ENCODE measurements around the gene ZNF474. TPM values are rescaled to one million over a fixed set of nuclear protein-coding genes. Genes with fewer than 3 reads are reported as not detected.

Gene ZNF474
- total and polyA plus RNA-seq, 4 donors = 0.94 to 8.9 (median 5.2) TPM

DNA sequence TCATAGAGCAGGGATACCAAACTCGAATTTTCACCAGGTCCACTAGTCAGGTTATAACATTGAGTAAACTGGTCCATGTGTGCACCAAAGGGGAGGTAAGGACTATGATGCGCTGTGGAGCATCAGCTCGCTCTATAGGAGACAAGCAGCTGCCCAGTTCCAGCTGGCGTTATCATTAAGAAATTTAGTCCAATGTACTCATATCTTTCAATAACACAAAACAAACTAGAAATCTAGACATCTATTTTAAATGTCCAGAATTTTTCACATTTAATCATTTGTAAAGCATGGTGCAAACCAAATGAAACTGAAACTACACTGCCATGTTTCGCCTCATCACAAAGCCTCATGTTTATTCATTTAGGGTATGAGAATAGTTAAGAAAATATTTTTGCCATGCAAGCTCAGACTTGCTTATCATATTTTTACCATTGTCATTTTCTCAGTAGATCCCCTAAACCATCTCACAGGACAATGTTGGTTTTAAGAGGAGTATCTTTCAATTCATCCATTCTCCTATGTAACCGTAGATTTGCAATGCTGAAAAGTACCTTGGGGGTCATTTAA, 50.9 kb downstream of the ZNF474 start:
- peaks cover 3 to 22% (median 8%) of the 10 kb centered on the region in 5 donors for H3K4me1 ChIP-seq (ENCODE audit: control insufficient read depth in 5 of 5, insufficient read depth in 5 of 5, low read length in 5 of 5)
- H3K9me3 ChIP-seq (ENCODE audit: control insufficient read depth in 4 of 4, insufficient read depth in 3 of 4, low read length in 3 of 4) = no peaks in the 10 kb centered on the region
- 93 to 94% methylated on average over 6 of the region's 6 CpGs for WGBS, 2 donors
- H3K27me3 ChIP-seq (ENCODE audit: control insufficient read depth in 3 of 3, insufficient read depth in 3 of 3, low read length in 2 of 3) = no peaks in the 10 kb centered on the region
- H3K9ac ChIP-seq (ENCODE audit: insufficient read depth in 1 of 2, low read length in 2 of 2) = no peak overlapping the region
- H3K4me3 ChIP-seq = no peak overlapping the region
- TF ChIP-seq, protein P1, sequence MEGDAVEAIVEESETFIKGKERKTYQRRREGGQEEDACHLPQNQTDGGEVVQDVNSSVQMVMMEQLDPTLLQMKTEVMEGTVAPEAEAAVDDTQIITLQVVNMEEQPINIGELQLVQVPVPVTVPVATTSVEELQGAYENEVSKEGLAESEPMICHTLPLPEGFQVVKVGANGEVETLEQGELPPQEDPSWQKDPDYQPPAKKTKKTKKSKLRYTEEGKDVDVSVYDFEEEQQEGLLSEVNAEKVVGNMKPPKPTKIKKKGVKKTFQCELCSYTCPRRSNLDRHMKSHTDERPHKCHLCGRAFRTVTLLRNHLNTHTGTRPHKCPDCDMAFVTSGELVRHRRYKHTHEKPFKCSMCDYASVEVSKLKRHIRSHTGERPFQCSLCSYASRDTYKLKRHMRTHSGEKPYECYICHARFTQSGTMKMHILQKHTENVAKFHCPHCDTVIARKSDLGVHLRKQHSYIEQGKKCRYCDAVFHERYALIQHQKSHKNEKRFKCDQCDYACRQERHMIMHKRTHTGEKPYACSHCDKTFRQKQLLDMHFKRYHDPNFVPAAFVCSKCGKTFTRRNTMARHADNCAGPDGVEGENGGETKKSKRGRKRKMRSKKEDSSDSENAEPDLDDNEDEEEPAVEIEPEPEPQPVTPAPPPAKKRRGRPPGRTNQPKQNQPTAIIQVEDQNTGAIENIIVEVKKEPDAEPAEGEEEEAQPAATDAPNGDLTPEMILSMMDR (IDR thresholded peaks at IDR 0.05; ENCODE audit: control extremely low read depth, extremely low read depth) = no peak
- no peaks in the 10 kb centered on the region for H3K36me3 ChIP-seq (ENCODE audit: control insufficient read depth in 4 of 4, insufficient read depth in 4 of 4, low read length in 4 of 4)
- DNase-seq = no peak
- ATAC-seq (ENCODE audit: insufficient read depth, low FRiP score) = no peak
- H3K27ac ChIP-seq (ENCODE audit: low read depth in 1 of 2, low read length in 1 of 2) = no peak overlapping the region

DNA sequence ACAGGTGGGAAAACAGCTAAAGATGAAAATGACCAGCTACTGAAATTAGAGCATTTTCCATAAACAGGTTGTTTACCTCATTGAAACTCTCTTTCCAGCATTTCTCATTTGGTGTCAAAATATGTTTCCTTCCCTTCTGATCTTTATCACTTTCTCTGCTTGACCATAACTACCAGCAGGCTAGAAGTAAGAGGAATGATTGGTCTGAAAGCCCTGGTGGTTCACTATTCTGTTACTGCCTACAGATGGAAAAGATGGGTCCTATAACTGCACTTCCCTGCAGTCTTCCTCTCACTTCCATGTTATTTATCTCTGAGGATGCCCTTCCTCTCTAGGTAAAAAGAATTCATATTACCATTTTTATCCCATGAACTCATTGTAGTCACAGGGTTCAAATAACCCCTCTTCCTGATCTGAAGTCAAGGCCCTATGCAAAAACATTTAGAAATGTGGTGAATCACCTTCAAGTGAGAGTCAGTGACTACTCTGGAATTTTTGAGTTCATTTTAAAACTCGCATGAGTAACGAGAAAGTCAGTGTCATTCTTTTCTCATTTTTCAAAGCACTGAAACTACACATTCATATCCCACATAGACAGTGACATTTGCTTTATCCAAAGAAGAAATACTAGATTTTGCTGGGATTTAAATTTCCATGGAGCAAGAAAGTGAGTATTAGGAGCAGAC, 51.7 kb downstream of the ZNF474 start:
- Histone ChIP-seq H3K9ac (ENCODE audit: insufficient read depth in 1 of 2, low read length in 2 of 2) (no peak overlapping the region), H3K4me1 (ENCODE audit: control insufficient read depth in 5 of 5, insufficient read depth in 5 of 5, low read length in 5 of 5) (peaks cover 3 to 22% (median 8%) of the 10 kb centered on the region in 5 donors), H3K27ac (ENCODE audit: low read depth in 1 of 2, low read length in 1 of 2) (no peak overlapping the region), H3K27me3 (ENCODE audit: control insufficient read depth in 3 of 3, insufficient read depth in 3 of 3, low read length in 2 of 3) (no peaks in the 10 kb centered on the region), H3K4me3 (no peak overlapping the region), H3K9me3 (ENCODE audit: control insufficient read depth in 4 of 4, insufficient read depth in 3 of 4, low read length in 3 of 4) (no peaks in the 10 kb centered on the region), H3K36me3 (ENCODE audit: control insufficient read depth in 4 of 4, insufficient read depth in 4 of 4, low read length in 4 of 4) (no peaks in the 10 kb centered on the region)
- TF ChIP-seq, protein P1 (IDR thresholded peaks at IDR 0.05; ENCODE audit: control extremely low read depth, extremely low read depth) = no peak
- DNase-seq (no peak), ATAC-seq (ENCODE audit: insufficient read depth, low FRiP score) (no peak)
- WGBS, 2 donors = 81 to 89% methylated on average over 2 of the region's 2 CpGs

DNA sequence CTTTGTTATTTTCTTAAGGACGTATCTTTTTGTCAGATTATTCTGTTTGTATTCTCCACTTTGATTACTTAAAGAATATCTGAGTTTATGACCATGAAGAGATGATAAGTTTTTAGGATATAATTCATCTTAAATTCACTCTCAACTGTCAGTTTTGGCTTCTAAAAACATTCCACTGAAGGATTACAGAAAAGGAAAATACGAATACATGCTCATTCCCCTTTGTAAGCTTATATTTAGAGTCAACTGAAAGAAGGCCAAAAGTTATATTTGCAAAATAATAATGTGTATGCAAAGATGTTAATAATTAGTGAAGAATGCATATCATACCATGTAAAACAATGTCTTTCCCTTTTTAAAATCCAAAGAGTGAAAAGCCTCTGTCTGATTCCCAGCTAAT, 52.5 kb downstream of the ZNF474 start:
- Histone ChIP-seq H3K27ac (ENCODE audit: low read depth in 1 of 2, low read length in 1 of 2) (no peak overlapping the region), H3K4me3 (no peak overlapping the region), H3K9ac (ENCODE audit: insufficient read depth in 1 of 2, low read length in 2 of 2) (no peak overlapping the region), H3K4me1 (ENCODE audit: control insufficient read depth in 5 of 5, insufficient read depth in 5 of 5, low read length in 5 of 5) (peaks cover 3 to 22% (median 8%) of the 10 kb centered on the region in 5 donors), H3K27me3 (ENCODE audit: control insufficient read depth in 3 of 3, insufficient read depth in 3 of 3, low read length in 2 of 3) (no peaks in the 10 kb centered on the region), H3K36me3 (ENCODE audit: control insufficient read depth in 4 of 4, insufficient read depth in 4 of 4, low read length in 4 of 4) (no peaks in the 10 kb centered on the region), H3K9me3 (ENCODE audit: control insufficient read depth in 4 of 4, insufficient read depth in 3 of 4, low read length in 3 of 4) (no peaks in the 10 kb centered on the region)
- ATAC-seq (ENCODE audit: insufficient read depth, low FRiP score) = no peak
- WGBS, 2 donors = 62 to 73% methylated on average over 2 of the region's 2 CpGs
- TF ChIP-seq, protein P1 (IDR thresholded peaks at IDR 0.05; ENCODE audit: control extremely low read depth, extremely low read depth) = no peak
- DNase-seq = no peak
